HG03521 (cell line): ENCODE results near the gene SUV39H2.
"Not testable (repeated sequence)": the region's sequence is repeated elsewhere in the genome, so short reads cannot be mapped to it uniquely, and the experiment has no call there.

Experiments
- ATAC-seq: cut with Tn5 transposase; IDR thresholded peaks from one replicate; pipeline ENCODE4 v1.9.1; 2021; ENCODE audit warnings: mild to moderate bottlenecking, moderate library complexity; ENCODE audit not compliant: unreplicated experiment

SUV39H2 gene, protein sequence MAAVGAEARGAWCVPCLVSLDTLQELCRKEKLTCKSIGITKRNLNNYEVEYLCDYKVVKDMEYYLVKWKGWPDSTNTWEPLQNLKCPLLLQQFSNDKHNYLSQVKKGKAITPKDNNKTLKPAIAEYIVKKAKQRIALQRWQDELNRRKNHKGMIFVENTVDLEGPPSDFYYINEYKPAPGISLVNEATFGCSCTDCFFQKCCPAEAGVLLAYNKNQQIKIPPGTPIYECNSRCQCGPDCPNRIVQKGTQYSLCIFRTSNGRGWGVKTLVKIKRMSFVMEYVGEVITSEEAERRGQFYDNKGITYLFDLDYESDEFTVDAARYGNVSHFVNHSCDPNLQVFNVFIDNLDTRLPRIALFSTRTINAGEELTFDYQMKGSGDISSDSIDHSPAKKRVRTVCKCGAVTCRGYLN

DNA sequence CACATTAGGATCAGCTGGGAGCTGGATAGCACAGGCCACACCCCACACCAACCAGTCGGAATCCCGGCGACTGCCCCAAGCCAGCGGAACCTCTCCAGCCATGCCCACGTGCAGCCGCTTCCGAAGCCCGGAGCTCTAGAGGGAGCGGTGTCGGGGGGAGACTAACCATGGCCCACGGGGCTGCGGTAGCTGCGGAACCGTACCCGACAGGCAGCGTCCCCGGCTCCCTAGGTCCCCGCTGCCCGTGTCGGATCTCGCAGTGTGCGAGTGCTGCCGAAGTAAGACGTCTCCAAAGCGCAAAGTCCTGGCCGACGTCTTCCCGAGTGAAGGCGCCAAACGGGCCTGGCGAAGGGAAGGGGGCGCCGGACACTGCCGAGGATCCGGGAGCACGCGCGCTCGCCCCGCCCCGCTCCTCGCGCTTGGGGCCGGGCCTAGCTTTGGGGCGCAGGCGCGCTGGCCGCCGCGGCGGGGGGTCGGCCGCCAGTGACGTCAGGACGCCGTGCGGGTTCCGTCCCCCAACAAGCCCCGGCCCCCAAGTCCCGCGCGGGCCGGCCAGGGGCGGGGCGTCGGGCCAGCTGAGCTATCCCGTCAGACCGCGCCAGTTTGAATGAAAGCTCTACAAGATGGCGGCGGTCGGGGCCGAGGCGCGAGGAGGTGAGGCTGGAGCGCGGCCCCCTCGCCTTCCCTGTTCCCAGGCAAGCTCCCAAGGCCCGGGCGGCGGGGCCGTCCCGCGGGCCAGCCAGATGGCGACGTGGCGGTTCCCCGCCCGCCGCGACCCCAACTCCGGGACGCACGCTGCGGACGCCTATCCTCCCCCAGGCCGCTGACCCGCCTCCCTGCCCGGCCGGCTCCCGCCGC lies at the start of gene SUV39H2:
Gene SUV39H2 (plus strand): TSS at position 601 of the 858 bp plus-strand sequence. CDS start 23 bp downstream, at position 624.
- ATAC-seq, result peak; percentile 94

DNA sequence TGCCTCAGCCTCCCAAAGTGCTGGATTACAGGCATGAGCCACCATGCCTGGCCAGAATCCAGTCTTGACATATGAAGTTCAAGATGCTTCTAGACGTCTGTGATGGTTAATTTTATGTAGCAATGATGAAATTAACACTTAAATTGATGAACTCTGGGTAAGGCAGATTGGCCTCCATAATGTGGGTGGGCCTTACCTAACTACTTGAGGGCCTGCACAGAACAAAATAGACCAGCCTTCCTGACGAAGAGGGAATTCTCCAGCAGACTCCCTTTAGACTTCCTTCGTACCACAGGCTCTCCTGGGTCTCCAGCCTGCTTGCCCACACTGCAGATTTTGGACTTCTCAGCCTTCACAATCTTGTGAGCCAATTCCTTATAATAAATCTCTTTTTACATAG lies 45.6 kb upstream of the SUV39H2 start:
- no peak for ATAC-seq

DNA sequence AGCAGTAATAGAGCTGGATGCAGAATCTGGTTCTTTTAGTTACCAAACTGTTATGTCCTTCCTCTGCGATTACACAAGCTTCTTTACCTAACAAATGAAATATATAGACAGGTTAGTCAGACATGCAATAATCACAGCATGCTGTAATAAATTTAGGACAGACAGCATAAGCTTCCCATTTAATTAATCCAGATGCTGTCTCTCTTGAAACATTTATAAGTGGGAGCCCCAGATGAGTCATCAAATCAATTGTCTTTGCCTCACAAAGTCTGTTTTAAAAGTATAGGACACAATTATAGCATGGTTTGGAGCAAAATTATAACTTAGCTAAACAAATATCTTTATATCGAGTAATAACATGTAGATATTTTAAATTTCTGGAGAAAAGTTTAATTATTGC lies 42.5 kb upstream of the SUV39H2 start:
- no peak for ATAC-seq

DNA sequence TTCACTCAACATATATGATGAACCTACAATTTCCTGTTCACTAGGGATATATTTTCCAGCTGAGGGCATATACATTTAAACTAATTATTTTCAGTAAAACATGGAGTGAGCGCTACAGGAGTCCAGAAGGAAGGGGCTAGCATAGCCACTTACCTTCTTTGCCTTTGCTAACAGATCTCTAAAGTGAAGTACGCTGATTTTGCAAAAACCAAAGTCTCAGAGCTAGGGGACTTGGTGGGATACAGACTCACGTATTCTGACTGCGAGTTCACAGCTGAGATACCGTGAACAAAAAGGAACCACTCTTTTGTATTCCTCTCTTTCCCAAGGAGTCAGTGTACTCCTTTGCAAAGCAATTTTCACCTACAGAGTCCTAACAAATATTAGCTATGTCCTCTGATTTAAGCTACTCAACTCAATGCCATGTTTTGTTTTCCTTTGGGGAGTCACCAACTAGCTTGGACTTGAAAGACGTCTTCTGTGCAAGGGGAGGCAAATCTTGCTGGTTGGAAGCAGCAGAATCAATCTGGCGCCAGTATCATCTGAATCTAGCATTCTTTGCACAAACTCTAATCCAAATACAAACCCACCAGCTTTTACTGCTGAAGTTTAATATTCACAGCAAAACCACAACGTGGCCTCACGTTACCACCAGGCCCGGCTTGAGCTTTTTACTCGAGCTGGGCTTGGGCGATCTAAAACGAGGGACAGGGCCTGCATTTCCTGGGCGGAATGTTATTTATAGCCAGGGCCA lies 41.5 kb upstream of the SUV39H2 start:
- ATAC-seq, result no peak

DNA sequence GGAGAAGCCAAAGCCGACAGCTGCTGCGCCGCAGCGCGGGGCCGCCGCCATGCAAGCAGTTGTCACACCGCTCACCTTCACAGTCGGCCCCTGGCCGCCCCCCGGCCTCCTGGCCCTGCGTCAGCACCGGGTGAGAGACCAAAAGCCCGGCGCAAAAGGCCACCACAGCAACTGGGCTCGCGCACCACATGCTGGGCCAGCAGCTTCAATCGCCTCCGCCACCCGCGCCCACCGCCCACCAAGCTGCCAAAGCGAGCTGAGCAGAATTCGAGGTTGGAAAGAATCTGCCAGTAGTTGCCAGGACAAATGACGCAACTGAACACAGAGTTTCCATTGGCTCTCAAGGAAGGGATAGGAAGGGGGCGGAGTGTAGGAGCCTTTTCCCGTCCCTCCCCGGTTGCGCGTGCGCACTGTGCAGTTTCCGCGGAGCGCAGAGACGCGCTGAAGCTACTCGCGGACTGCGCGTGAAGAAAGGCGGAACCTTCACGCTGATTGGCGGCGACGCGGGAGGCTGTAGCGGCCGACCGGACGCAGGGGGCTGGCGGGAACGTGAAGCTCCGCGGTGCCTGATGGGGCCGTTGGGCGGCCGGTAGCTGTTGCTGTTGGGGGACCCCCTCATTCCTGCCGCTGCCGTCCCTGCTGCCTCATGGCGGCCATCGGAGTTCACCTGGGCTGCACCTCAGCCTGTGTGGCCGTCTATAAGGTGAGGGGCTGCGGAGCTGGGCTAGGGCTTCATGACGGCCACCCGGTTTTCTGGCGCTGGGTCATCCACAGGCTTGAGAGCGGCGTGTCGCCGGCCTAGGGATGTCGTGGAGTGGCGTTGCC lies 40.7 kb upstream of the SUV39H2 start, which contains the start of the genes CDNF, HSPA14 and MSANTD7:
Gene CDNF (minus strand): TSS at position 281 of the 825 bp plus-strand sequence. CDS start 91 bp downstream, at position 190.
Gene HSPA14 (plus strand): TSS at position 550 of the 825 bp plus-strand sequence. CDS start 97 bp downstream, at position 647.
Gene MSANTD7 (plus strand): TSS at position 550 of the 825 bp plus-strand sequence. CDS start 3,979 bp downstream, outside the sequence.
- ATAC-seq, result peak; percentile 90

DNA sequence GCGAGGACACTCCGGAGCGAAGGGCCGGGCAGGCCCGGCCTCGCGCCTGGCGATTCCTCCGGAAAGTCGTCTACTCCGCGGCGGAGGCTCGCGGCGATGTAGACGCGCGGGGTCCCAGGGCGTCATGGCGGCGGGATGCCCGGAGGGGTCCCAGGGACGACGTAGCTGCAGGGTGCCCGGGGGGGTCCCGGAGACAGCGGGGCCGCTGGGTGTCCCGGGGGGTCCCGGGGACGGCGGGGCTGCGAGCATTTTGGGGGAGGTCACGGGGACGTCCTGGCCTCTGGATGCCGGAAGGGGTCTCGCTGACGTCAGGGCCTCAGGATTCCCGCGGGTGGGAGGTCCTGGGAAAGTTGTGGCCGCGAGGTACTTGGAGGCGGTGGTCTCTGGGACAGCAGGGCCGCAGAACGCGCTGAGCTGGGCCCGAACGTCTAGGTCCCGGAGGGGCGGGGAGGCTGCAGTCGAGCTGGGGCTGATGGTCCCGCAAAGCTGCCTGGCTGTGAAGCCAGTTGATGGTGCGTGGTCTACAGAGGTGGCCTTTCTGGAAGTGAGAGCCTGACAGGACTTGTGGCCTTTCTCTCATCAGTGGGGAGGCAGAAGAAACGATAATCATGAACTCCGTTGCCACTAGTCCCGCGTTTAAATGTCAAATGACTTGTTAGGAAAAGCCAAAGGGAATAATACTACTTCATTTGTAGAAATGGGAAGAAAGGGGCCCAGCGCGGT lies 39.9 kb upstream of the SUV39H2 start:
- peak; percentile 4 for ATAC-seq

DNA sequence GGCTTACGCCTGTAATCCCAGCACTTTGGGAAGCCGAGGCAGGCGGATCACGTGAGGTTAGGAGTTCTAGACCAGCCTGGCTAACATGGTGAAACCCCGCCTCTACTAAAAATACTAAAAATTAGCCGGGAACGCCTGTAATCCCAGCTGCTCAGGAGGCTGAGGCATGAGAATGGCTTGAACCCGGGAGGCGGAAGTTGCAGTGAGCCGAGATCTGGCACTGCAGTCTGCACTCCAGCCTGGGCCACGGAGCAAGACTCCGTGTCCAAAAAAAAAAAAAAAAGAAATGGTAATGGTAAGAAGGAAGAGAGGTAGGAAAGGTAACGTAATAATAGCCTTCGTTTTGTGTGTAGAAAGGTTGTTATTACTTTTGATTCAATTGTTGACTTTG lies 39.4 kb upstream of the SUV39H2 start:
- ATAC-seq, result no peak

DNA sequence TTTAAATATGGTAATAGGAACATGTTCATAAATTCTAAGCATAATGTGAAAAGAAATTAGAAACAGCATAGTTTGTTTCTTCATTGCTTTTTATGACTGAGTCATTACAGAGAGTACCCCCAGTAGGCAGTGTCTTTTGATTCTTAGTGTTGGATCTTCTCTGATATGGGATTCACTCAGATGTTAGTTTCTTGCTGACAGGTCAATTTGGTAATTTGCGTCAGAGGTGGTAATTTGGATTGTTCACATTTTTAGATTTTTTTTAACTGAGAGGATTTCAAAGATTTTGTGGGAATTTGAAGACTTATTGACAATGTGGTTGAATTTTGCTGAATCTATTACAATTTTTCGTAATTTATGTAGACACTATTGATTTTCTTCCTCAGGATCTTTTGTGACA lies 38.5 kb upstream of the SUV39H2 start:
- ATAC-seq, result no peak

DNA sequence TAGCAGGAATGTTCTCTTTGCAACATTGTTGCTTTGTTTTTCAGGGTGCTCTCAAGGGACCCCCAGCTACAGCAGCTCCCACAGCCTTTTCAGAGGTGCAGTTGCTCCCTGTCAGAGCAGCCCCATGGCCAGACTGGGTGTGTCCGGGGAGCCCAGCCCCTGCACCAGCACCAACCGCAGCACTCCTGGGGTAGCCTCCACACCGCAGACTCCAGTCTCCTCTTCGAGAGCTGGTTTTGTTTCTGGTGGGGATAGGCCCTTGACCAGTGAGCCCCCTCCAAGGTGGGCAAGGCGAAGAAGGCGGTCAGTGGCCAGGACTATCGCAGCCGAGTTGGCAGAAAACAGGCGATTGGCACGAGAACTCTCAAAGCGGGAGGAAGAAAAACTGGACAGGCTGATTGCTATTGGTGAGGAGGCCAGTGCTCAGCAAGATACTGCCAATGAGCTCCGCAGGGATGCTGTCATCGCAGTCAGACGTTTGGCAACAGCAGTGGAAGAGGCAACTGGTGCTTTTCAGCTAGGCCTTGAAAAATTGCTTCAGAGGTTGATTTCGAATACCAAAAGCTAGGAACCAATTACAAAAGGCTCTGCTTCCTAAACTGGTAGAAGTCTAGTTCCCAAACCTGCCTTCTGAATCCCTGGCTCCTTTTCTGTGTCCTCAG lies 35.2 kb upstream of the SUV39H2 start:
- no peak for ATAC-seq

DNA sequence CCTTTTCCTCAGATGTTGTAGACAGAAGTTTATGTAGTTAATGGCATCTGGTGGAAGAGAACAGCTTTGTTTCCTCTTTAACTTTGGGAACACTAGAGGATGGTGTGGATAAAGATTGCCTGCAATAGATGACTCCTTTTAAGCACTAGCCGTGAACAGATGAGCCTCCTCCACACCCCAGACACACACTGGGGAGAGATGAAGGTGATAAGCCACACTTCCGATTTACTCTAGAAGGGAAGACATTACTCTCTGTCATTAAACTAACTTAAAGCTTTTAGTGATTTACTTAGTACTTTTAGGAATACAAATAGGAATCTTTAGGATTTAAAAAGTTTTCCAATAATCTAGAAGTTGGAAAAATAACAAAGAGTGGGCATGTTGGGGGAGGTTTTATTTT lies 33.7 kb upstream of the SUV39H2 start:
- no peak for ATAC-seq

DNA sequence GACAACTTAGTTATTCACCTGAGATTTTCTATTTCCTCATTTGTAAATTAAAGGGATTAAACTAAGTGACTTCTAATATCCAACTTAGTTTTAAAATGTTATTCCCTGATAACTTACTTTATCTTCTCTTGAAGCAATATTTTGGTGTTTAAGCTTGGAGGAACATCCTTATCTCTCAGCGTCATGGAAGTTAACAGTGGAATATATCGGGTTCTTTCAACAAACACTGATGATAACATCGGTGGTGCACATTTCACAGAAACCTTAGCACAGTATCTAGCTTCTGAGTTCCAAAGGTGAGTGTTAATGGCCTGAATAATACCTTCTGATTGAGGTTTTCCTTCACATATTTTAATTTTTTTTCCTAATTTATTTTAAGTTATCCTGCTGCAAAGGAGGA lies 26.4 kb upstream of the SUV39H2 start:
- ATAC-seq, result no peak

DNA sequence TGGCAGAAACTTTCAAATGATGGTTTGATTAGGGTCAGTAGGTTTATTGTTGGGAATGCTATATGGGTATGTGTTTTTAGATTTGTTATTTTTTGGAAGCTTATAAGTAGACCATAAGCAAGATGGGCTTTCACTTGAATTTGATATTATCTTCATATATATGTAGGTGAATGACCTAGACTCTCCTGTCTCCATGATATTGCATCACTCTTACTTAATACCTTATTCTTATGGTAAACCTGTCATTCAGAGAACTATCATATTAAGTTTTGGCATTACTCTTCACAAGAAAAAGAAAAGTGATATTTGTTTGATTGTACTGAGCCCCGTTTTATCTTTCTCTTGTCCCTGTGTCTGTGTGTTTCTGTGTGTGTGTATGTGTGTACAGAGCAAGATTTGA lies 23.2 kb upstream of the SUV39H2 start:
- ATAC-seq, result no peak

DNA sequence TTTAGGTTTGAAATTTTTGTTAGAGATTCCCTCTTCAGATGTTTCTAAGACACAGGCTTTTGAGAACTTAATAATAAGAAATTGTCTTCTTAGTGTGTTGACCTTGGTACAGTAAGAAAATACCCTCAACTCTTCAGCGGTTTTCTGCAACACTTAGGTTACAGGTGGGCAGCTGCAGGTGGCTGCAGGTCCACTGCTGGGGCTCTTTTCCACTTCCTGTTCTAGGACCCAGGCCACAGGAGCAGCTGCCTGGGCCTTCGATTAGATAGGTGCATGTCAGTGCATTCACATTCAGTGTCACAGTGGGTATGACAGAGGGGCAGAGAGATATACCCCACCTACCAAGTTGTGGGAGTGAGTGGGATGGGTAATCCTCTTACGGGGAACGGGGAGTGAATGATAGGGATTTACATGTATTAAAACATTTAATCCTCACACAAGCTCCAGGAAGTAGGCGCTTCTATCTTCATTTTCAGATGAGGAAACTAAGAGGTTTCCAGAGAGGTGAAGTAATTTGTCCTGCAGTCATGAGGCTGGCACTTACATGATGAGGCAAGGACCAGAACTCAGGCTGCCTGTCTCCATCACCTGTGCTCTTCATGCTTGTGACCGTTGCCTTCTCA lies 20.2 kb upstream of the SUV39H2 start:
- ATAC-seq, result no peak

DNA sequence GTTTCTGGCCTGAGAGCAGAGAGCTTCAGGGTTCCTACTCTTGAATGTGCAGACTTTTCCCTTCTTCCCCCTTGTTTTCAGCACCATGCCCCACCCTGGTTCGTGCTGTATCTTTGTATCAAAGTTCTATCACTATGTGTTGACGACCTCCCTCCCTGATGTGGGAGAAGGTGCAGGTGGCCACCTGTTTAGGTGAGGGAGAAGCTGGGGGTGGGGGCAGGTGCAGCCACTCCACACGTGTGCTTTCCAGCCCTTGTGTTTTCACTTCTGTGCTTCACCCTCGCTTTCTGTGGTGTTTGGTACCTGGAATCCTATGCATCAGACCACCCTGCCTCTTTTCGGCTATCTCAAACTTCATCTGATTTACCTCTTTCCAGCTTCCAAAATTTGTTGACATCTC lies 19.6 kb upstream of the SUV39H2 start:
- ATAC-seq, result no peak

DNA sequence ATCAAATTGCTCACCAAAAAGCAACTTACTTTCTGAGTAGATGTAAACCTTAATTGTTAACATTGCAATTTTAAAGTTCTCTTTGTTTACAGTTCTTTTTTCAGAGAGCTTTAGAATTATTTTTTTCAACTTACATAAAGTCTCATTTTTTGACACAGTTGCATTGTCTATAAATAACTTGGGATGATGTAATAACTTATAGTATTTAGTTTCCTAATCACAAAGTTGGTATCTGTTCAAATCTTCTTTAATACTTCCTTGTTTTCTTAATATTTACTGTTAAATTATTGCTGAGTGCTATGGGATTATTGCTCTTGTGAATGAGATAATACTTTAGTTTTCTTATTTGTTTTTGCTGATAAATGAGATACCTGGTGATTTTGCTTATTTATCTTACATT lies 18.9 kb upstream of the SUV39H2 start:
- ATAC-seq, result no peak

DNA sequence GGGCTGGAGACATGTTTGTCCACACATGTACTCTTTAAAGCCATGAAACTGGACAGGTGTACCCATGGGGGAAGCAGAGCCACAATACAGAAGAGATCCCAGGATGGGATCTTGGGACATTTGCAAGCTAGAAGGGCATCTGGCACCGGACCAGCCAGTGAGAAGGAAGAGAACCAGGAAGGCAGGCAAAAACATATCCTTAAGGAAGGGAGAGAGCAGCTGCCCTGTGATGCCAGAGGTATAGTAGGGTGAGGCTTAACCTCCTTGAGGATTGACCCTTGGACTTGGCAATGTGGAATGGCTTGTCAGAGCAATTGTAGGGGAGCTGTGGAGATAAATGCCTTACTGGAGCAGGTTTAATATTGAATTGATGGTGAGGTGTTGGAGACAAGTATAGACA lies 17.9 kb upstream of the SUV39H2 start:
- no peak for ATAC-seq

DNA sequence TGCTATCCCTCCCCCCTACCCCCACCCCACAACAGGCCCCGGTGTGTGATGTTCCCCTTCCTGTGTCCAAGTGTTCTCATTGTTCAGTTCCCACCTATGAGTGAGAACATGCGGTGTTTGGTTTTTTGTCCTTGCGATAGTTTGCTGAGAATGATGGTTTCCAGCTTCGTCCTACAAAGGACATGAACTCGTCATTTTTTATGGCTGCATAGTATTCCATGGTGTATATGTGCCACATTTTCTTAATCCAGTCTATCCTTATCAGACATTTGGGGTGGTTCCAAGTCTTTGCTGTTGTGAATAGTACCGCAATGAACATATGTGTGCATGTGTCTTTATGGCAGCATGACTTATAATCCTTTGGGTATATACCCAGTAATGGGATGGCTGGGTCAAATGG lies 14.2 kb upstream of the SUV39H2 start:
- not testable (repeated sequence) for ATAC-seq

DNA sequence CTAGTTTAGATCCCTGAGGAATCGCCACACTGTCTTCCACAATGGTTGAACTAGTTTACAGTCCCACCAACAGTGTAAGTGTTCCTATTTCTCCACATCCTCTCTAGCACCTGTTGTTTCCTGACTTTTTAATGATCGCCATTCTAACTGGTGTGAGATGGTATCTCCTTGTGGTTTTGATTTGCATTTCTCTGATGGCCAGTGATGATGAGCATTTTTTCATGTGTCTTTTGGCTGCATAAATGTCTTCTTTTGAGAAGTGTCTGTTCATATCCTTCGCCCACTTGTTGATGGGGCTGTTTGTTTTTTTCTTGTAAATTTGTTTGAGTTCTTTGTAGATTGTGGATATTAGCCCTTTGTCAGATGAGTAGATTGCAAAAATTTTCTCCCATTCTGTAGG lies 13.8 kb upstream of the SUV39H2 start:
- ATAC-seq, result not testable (repeated sequence)
